GM18505 (cell line): Measurements from ENCODE around the gene ABCA13.

Experiments
- ATAC-seq: cut with Tn5 transposase; IDR thresholded peaks from one replicate; pipeline ENCODE4 v1.9.1; 2021; ENCODE audit not compliant: unreplicated experiment
- POLR2A ChIP-seq: IDR thresholded peaks from 4 replicates; pipeline ENCODE4 v1.6.1; 2011; ENCODE audit warnings: borderline replicate concordance; ENCODE audit not compliant: insufficient read depth, insufficient read length; ENCODE audit errors: extremely low read depth

ABCA13 gene

GRCh38 chr7:48505466-48505865 is 334.2 kb downstream of the ABCA13 start:
- TF ChIP-seq POLR2A: no peak
- ATAC-seq: no peak

DNA sequence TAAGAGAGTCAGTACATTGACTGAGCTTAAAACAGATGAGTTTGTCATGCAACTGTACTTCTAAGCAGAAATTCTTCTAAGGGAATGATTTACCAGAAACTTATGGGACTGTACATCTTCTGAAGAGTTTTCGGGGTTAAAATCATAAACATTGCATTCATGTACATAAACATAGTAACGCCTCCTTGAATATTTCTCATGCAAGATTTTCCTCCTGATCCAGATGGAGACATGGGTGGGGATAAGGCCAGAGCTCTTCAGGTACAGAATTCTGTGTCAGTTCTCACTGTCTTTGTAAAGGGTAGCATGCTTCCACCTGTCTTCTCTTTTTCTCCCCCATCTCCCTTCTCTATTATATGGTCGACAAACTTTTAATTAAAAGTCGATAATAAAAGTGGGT is 335.3 kb downstream of the ABCA13 start:
- TF ChIP-seq POLR2A: no peak
- ATAC-seq: no peak

DNA sequence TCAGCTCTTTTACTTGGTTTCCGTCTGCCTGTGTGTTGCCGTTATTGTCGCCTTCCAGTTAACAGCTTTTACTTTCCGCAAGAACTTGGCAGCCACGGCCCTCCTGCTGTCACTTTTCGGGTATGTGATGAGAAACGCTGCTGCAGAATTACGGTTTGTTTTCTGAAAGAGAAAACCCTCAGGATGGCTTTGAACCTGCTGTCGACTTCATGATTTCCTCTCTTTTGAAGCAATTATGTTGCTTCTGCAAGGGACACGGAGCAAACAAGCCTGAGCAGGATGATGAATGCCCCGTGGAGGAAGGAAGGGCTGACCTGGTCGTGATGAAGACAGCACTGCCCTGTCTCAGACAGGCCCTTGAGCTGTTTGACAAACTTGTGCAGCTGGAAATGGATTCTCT is 339.8 kb downstream of the ABCA13 start:
- no peak for TF ChIP-seq POLR2A
- no peak for ATAC-seq

DNA sequence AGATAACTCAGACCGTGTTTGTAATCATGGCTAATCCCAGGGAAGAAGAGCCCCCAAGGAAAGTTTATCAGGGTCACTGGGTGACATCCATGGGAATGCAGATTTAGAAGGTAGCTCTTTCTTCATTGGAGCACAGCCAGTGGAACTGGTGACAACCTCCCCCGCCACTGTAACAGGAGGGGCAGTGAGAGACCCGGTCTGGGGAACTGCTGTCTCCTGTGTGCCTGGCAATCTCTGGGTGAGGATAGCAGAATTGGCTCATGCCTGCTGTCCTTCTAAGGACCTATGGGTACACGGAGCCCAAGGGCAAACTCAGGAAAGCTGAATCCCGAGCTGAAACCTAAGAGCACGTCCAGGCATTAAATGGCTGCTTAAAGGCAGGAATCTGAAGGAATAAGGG is 341.6 kb downstream of the ABCA13 start:
- TF ChIP-seq POLR2A: no peak

DNA sequence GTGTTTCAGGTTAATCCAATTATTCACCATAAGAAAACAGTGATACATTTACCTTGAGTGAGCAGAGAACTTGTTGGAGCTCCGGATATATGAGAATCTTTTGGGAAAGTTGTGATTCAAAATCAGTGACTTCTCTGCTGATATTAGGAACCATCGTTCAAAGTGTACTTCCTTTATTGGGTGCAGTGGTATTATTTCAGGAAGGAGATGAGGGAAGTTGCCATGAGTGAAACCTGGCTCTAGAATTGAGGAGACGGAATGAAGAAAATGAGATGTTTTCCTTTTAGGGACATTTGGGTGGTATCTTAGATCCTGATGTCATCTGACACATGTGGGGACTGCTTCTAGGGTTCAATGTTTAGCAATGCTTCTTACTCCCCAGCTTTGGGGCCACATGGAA is 343.9 kb downstream of the ABCA13 start:
- TF ChIP-seq POLR2A: no peak
- ATAC-seq: no peak

More for the DNA sequence above, 341.6 kb downstream of the ABCA13 start:
- no peak for ATAC-seq

- no peak for TF ChIP-seq POLR2A
Observed at GRCh38 chr7:48518092-48518491, 346.8 kb downstream of the ABCA13 start.

DNA sequence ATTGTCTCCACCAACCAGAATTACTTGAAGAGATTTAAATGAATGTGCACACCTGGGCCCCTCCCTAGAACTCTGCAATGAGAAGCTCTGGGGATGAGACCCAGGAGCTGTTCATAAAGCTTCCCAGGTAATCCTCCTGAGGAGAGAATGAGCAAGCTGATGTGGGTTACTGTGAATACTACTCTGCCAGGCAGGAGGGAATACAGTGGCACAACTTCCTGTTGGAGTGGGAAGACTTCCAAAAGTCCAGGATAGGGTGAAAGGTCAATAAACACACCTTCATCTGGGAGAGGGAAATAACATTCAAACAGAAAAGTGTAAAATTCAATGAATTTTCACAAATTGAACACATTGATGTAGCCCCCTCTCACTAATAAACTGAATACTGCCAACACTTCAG is 351.4 kb downstream of the ABCA13 start:
- TF ChIP-seq POLR2A: no peak
- ATAC-seq: no peak

More at GRCh38 chr7:48518092-48518491, 346.8 kb downstream of the ABCA13 start:
- ATAC-seq: no peak

DNA sequence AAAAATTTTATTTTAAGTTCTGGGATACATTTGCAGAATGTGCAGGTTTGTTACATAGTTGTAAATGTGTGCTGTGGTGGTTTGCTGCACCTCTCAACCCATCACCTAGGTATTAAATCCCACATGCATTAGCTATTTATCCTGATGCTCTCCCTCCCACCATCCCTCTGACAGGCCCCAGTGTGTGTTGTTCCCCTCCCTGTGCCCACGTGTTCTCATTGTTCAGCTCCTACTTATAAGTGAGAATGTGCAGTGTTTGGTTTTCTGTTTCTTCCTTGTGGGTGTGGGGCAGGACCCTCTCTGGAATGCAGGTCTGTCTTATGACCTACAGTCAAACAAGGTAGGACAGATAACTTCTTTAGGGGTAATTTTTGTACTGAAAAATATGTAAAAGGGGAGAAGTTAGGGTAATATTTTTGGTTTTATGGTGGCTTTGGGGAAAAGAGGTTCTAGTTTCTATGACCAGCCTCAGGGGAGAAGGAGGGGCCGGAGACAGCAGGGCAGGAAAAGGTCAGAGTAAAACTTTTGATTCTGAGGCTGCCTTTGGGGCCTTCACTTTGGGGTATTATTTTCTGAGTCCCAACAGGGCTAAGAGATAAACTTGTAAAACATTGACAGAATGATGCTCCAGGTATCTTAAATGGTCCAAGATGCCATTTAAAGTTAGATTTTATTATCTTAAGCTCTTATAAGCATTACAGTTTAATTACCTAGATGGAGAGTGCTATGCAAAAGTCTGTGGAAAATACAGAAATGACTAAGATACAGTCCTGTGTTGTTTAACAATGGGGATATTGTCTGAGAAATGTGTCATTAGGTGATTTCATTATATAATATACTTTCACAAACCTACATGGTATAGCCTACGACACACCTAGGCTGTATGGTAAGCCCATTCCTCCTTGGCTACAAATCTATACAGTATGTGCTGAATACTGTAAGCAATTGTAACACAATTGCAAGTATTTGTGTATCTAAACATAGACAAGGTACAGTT is 354.8 kb downstream of the ABCA13 start:
- ATAC-seq: no peak

DNA sequence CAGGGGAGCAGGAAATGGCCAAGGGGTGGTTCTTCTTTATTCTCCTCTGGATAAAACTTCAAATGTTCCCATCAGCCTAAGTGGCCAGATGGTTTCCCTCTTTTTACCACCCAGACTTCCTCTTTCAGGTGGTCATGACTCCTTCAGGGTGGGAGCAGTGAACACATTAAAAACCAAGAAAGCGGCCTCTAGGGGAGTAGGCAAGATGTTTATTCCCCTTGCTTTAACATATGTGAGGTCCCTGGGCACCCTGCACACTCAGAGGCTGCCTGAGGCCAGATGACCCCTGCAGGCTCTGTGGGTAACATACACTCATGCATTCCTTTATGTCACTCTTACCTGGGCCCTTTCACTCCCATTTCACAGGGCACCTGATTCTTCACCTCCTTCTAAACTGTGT is 357.4 kb downstream of the ABCA13 start:
- TF ChIP-seq POLR2A: no peak
- no peak for ATAC-seq

More for the DNA sequence above, 354.8 kb downstream of the ABCA13 start:
- no peak for TF ChIP-seq POLR2A

DNA sequence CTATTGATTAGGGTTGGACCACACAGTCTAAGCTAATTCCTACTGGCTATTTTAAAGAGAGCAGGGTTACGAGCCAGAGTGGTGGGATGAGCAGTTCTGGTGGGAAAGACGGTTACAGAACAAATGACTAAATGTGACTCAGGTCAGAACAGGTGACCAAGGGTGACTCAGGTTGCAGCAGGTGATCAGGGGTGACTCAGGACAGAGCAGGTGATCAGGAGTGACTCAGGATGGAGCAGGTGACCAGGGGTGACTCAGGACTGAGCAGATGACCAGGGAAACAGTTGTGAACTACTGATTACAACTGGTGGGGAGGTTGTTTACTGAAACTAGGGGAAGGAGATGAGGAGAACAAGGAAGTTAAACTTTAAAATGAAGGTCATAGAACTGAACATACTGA is 366.3 kb downstream of the ABCA13 start:
- ATAC-seq: no peak
- TF ChIP-seq POLR2A: no peak

DNA sequence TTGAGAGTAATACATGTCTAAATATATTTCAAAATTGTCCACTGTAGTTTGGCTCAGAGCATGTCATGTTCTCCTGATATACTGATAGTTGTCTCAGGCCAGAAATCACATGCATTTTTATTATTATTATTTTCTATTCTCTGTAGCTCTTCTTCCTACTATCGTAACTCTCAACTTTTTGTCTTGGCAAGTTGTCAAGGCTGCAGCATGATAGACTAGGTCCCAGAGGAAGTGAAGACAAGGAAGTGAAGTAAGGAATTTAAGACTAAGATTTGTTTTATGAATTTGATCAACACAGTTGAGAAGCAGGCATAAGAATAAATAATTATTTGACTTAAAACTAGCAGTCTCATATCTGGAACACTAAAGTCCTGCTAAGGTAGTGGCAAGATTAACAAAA is 369.5 kb downstream of the ABCA13 start:
- ATAC-seq: no peak
- TF ChIP-seq POLR2A: no peak

DNA sequence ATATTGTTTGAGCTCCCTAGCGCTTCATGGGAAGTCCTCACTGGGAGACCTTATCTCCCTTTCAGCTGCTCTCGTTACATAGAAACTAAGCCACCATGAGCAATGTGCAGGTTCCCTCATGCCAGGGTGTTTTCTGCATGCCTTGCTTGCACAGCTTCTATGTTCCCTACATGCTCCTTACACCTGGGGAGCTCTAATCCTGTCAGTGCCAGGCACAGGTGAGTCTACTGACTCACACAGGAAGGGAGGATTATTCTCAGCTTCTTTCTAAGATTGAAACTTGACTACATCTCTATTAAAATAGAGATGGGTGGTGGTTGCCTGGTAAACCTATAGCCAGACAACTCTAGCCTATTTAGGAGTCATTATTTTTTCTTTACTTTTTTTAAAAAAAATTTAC is 377.4 kb downstream of the ABCA13 start:
- TF ChIP-seq POLR2A: no peak
- no peak for ATAC-seq

GRCh38 chr7:48551652-48552051 is 380.4 kb downstream of the ABCA13 start:
- TF ChIP-seq POLR2A: no peak
- ATAC-seq: no peak

DNA sequence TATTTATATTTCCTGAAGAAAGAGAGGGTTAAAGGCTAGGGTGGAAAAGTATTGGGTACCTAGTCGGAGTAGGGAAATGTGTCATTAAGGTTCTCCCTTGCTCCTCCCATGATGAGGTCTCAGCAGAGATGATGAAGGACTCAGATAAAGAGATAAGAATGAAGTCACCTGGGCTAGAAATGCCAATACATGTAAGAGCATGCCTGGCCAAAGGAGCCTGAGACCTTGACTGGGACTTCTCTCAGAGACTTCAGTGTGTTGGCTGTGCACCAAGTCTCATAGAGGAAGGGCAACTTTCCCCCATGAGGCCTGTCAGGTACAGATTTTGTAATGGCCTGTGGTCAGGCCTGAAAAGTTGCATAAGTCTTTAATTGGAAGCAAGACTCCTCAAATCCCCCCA is 392.1 kb downstream of the ABCA13 start:
- TF ChIP-seq POLR2A: no peak
- ATAC-seq: no peak
